K562 (cell line): ENCODE data around the gene PLCB3. TPM values are rescaled to one million over a fixed set of nuclear protein-coding genes. Genes with fewer than 3 reads are reported as not detected.

Experiments used
- ATAC-seq: fragments of 200-7000 bp; cut with Tn5 transposase; 3 replicates; pipeline ENCODE4 v1.9.1; 2020; ENCODE audit warnings: moderate library complexity
- BruUV-seq: library from RNA; stranded (reverse); fragments of 400-500 nt; replicated peaks from 2 replicates; lab custom pipeline; 2021; lab: Mats Ljungman, UMichigan
- CTCF ChIA-PET: fragments of 300-600 bp; formaldehyde crosslinking; extraction: SDS; loops from one replicate; lab custom pipeline; 2021; ENCODE audit warnings: low intra/inter-chr PET ratio; lab: Yijun Ruan, JAX
- POLR2A ChIA-PET: fragments of 300-600, 350-650 bp; sonication (Branson Sonifier 250); formaldehyde crosslinking; extraction: SDS; loops from one replicate; lab custom pipeline; 2021; ENCODE audit warnings: antibody characterized with exemption, inconsistent platforms; lab: Yijun Ruan, JAX
- DNase-seq, 4 experiments: peaks; one replicate each; pipeline versions ENCODE4 v3.0.0 to v3.0.0-alpha.2; 2011 to 2018; ENCODE audit warnings: low spot score in 3 of 4, mixed read lengths in 3 of 4; ENCODE audit errors: extremely low read depth in 1 of 4
- FAIRE-seq: peaks from 2 replicates; lab custom pipeline; 2011; peaks lifted over from hg19 to GRCh38; lab: Jason Lieb, UNC
- H2AFZ ChIP-seq: 2 replicates; pipeline ENCODE4 v1.6.0; 2011; ENCODE audit warnings: low read depth, low read length, control low read depth, inconsistent platforms
- H3K27ac ChIP-seq: fragments of 200-600 bp; 3 replicates; pipeline ENCODE4 v1.8.0; 2011; ENCODE audit warnings: low read depth, mild to moderate bottlenecking, control low read depth, inconsistent platforms, low read length, moderate library complexity, mixed read lengths; ENCODE audit errors: extremely low read depth
- H3K27me3 ChIP-seq, 2 experiments: fragments of 300-600 bp in 1 of 2; 2 replicates in 1 of 2; 3 replicates in 1 of 2; pipeline versions ENCODE4 v1.6.0 to v1.8.0; 2011; ENCODE audit warnings: inconsistent platforms in 2 of 2, low read length in 2 of 2, mild to moderate bottlenecking in 1 of 2, mixed read lengths in 1 of 2, moderate library complexity in 1 of 2; ENCODE audit not compliant: control insufficient read depth in 2 of 2, insufficient read depth in 2 of 2
- H3K36me3 ChIP-seq: fragments of 300-600 bp; 3 replicates; pipeline ENCODE4 v1.8.0; 2011; ENCODE audit warnings: mild to moderate bottlenecking, low read length, inconsistent platforms; ENCODE audit not compliant: control insufficient read depth, insufficient read depth
- H3K4me1 ChIP-seq, 2 experiments: fragments of 200-600 bp in 1 of 2; replicated peaks in 1 of 2; 2 replicates in 1 of 2; 3 replicates in 1 of 2; pipeline versions ENCODE4 v1.5.1 to v1.8.0; 2011; ENCODE audit warnings: inconsistent platforms in 2 of 2, low read length in 2 of 2, mild to moderate bottlenecking in 1 of 2, mixed read lengths in 1 of 2, moderate library complexity in 1 of 2; ENCODE audit not compliant: control insufficient read depth in 2 of 2, insufficient read depth in 2 of 2
- H3K4me2 ChIP-seq: 2 replicates; pipeline ENCODE4 v1.6.1; 2011; ENCODE audit warnings: low read length, control low read depth, inconsistent platforms, mixed read lengths; ENCODE audit not compliant: insufficient read depth
- H3K4me3 ChIP-seq: fragments of 200-600 bp; sonication (generic), shearing (Covaris generic); 2 replicates; pipeline ENCODE4 v1.5.1; 2016; ENCODE audit warnings: control low read depth, inconsistent platforms
- H3K79me2 ChIP-seq: fragments of 200-600 bp; 3 replicates; pipeline ENCODE4 v1.8.0; 2011; ENCODE audit warnings: low read length, inconsistent platforms; ENCODE audit not compliant: control insufficient read depth, insufficient read depth
- H3K9ac ChIP-seq, 2 experiments: 2 replicates each; pipeline versions ENCODE4 v1.6.0 to v1.6.1; 2011; ENCODE audit warnings: low read depth in 2 of 2, low read length in 2 of 2, control low read depth in 1 of 2, inconsistent platforms in 1 of 2, mild to moderate bottlenecking in 1 of 2, mixed read lengths in 1 of 2; ENCODE audit not compliant: insufficient read depth in 1 of 2
- H3K9me1 ChIP-seq: one replicate; pipeline ENCODE4 v1.6.0; 2011; ENCODE audit warnings: inconsistent platforms, mild to moderate bottlenecking, low read length, moderate library complexity; ENCODE audit not compliant: control insufficient read depth, insufficient read depth
- H3K9me3 ChIP-seq: replicated peaks from 2 replicates; pipeline ENCODE4 v1.5.1; 2011; ENCODE audit warnings: low read depth, low read length, inconsistent platforms; ENCODE audit not compliant: control insufficient read depth, insufficient read depth
- H4K20me1 ChIP-seq: replicated peaks from 2 replicates; pipeline ENCODE4 v1.6.1; 2011; ENCODE audit warnings: low read length, inconsistent platforms, mixed read lengths; ENCODE audit not compliant: control insufficient read depth, insufficient read depth
- C11orf30 ChIP-seq: fragments of 450-650 bp; IDR thresholded peaks from 2 replicates; pipeline ENCODE4 v1.6.1; 2016; ENCODE audit warnings: low read depth, mild to moderate bottlenecking
- CREB1 ChIP-seq, 2 experiments: sonication (generic) in 1 of 2; formaldehyde crosslinking in 1 of 2; IDR thresholded peaks; 2 replicates each; pipeline versions ENCODE4 v1.6.1 to v1.8.0; 2012 to 2022; ENCODE audit warnings: inconsistent platforms in 1 of 2, mild to moderate bottlenecking in 1 of 2, missing genetic modification reagents in 1 of 2, moderate library complexity in 1 of 2
- GTF2E2 ChIP-seq: fragments of 200-800 bp; sonication (Bioruptor generic); IDR thresholded peaks from 2 replicates; pipeline ENCODE4 v1.6.1; 2016; ENCODE audit warnings: missing genetic modification characterization, missing compliant biosample characterization
- HNRNPLL ChIP-seq: fragments of 200-400 bp; formaldehyde crosslinking; IDR thresholded peaks from 2 replicates; pipeline ENCODE4 v1.6.1; 2017; ENCODE audit warnings: low read length, low read depth, mild to moderate bottlenecking; ENCODE audit not compliant: poor library complexity, severe bottlenecking
- TAF1 ChIP-seq: IDR thresholded peaks from 2 replicates; pipeline ENCODE4 v1.6.1; 2011; ENCODE audit warnings: mild to moderate bottlenecking, low read length, moderate library complexity; ENCODE audit not compliant: insufficient read depth, control insufficient read depth, severe bottlenecking; ENCODE audit errors: extremely low read depth
- ZNF699 ChIP-seq: fragments of 250-450 bp; sonication (Bioruptor Pico); IDR thresholded peaks from 2 replicates; pipeline ENCODE4 v1.8.0; 2021; ENCODE audit warnings: mild to moderate bottlenecking, moderate library complexity; ENCODE audit not compliant: insufficient replicate concordance
- WGBS: fragments of 100-300 bp; shearing (Covaris generic); methylation state at CpG from one replicate; pipeline ENCODE4 v1.1.6; 2016; ENCODE audit warnings: low coverage, mixed read lengths; ENCODE audit not compliant: insufficient coverage; ENCODE audit errors: missing lambda C conversion rate; 5-methylcytosine and 5-hydroxymethylcytosine counted together
- in situ Hi-C: fragments of 300-500 bp; cut with MboI; formaldehyde crosslinking; loops from 4 replicates; pipeline ENCODE4 v1.15.0; 2018; ENCODE audit warnings: inconsistent platforms, mixed read lengths
- intact Hi-C: fragments of 100-400 bp; cut with micrococcal nuclease; formaldehyde crosslinking; loops from 2 replicates; pipeline ENCODE4 v1.14.2; 2022
- polyA plus RNA-seq, 8 experiments: library from polyadenylated mRNA; depleted of rRNA in 4 of 8; stranded (reverse) in 5 of 8; unstranded in 3 of 8; fragments of >200 nt; fragmentation: Nextera tagmentation in 2 of 8; fragmentation: Illumina TruSeq in 1 of 8; extraction: Ambion mirVana in 2 of 8; extraction: Trizol in 1 of 8; gene quantifications; 2 replicates each; pipeline versions ENCODE4 v1.2.1 to v1.2.3, GENCODE V29; 2011 to 2014; ENCODE audit warnings: inconsistent platforms in 1 of 8, missing spikeins in 1 of 8
- total RNA-seq, 7 experiments: library from RNA; depleted of rRNA in 6 of 7; stranded (reverse); fragments of >200 nt in 6 of 7; fragmentation: Illumina TruSeq in 2 of 7; extraction: Trizol in 2 of 7; gene quantifications; 2 replicates each; pipeline versions ENCODE4 v1.2.1 to v1.2.3, GENCODE V29; 2011 to 2021; ENCODE audit warnings: low replicate concordance in 1 of 7
- TF ChIP-seq, protein P1 (sequence below): fragments of 450-650 bp; IDR thresholded peaks from 2 replicates; pipeline ENCODE4 v1.6.1; 2016; ENCODE audit warnings: mild to moderate bottlenecking
- TF ChIP-seq, protein P2 (sequence below): fragments of 250-450 bp; sonication (Bioruptor Pico); IDR thresholded peaks from 2 replicates; pipeline ENCODE4 v1.4.0; 2020; ENCODE audit warnings: mild to moderate bottlenecking, moderate library complexity
- TF ChIP-seq, protein P3 (sequence below): sonication (generic); formaldehyde crosslinking; IDR thresholded peaks from 2 replicates; pipeline ENCODE4 v1.8.1; 2023; ENCODE audit warnings: mild to moderate bottlenecking, missing genetic modification reagents, moderate library complexity

PLCB3 gene
- total and polyA plus RNA-seq, 9 of the 15 experiments (the other 6 are each of a cell fraction or from before 2014, with no cell fraction given) = 0.31 to 44.8 (median 14.6) TPM

DNA sequence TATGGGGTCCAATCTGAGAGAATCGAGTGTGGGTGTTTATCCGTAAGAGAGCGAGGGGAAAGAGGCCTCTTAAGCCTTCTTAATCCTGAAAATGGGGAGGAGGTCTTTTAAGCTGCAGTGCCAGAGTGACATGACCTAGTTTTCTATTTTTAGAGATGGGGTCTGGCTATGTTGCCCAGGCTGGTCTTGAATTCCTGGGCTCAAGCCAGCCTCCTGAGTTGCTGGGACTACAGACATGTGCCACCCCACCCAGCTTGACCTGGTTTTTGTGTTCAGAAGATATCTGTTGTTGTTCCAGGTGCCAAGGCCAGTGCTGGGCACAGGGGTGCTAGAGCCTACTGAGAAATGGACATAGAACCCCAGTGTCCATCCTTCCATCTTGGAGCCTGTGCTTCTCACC, 31.8 kb downstream of the PLCB3 start (continued):
- TF ChIP-seq HNRNPLL = no peak
- TF ChIP-seq, protein P1, sequence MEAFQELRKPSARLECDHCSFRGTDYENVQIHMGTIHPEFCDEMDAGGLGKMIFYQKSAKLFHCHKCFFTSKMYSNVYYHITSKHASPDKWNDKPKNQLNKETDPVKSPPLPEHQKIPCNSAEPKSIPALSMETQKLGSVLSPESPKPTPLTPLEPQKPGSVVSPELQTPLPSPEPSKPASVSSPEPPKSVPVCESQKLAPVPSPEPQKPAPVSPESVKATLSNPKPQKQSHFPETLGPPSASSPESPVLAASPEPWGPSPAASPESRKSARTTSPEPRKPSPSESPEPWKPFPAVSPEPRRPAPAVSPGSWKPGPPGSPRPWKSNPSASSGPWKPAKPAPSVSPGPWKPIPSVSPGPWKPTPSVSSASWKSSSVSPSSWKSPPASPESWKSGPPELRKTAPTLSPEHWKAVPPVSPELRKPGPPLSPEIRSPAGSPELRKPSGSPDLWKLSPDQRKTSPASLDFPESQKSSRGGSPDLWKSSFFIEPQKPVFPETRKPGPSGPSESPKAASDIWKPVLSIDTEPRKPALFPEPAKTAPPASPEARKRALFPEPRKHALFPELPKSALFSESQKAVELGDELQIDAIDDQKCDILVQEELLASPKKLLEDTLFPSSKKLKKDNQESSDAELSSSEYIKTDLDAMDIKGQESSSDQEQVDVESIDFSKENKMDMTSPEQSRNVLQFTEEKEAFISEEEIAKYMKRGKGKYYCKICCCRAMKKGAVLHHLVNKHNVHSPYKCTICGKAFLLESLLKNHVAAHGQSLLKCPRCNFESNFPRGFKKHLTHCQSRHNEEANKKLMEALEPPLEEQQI = no peak
- no peak for TF ChIP-seq GTF2E2 (tag)

DNA sequence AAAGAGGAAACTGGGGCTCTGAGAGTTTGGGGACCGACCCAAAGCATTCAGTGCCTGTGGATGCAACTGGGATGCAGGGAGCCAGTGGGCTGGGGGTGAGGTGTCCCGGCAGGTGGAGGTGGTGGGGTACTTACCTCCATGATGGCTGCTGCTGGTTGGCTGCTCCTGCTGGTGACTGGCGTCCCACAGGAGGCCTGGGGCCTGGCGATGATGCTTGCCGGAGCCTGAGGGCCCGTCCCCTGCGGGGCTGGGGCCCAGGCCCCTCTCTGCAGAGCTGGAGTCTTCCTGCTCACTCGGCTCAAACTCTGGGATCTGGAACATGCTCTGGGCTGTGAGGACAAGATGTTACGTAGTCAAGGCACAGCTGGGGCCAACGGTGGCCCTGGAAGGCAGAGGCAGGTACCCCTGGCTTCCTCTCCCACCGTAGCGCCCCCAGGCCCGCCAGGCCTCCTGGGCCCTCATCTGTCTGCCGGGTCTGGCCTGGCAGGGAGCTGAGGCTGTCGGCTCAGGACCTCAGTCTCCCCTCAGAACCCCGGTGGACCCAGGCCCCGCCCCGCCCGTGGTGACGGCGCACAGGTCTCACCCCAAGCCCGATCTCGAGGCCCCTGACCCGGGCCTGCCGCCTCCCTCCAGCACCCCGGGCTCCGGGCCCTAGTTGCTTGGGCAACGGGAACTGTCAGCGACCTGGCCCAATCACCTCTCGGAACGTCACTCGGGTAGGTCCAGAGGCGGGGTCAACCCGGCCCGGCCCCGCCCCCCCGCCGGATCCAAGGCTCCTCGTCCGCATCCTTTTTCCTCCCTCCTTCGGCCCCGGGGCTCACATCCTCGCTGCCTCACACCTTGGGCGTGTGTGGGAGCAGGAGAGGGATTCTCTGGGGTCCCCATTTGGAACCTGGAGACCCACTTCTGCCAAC, 33.0 kb downstream of the PLCB3 start, which contains the start of gene BAD:
BAD (minus strand) TSS at position 618 of the 914 bp plus-strand sequence; CDS start at position 321, 297 bp downstream.
- Histone ChIP-seq H3K27me3 (no peaks in the 10 kb centered on the region), H3K9me3 (no peaks in the 10 kb centered on the region), H3K27ac (peak within 1 kb of the TSS; percentile 79), H2AFZ (peak within 1 kb of the TSS; percentile 93), H3K9ac (peak within 1 kb of the TSS; percentile 69 to 95), H3K79me2 (peaks cover 12% of the 10 kb centered on the region; the same call in 1 of the 3 replicates), H3K9me1 (no peaks in the 10 kb centered on the region), H3K4me1 (peaks cover 7 to 43% of the 10 kb centered on the region in 2 experiments; a peak in 4 of 5 replicates), H3K4me3 (peak within 1 kb of the TSS; percentile 91), H3K36me3 (peaks cover 4% of the 10 kb centered on the region; the same call in 1 of the 3 replicates), H4K20me1 (no peaks in the 10 kb centered on the region), H3K4me2 (peak within 1 kb of the TSS; percentile 80)
- POLR2A ChIA-PET = interaction anchor here (0.5 to 5.1 kb wide), 10 partner anchors 10 to 188 kb away, joined by 3 to 54 read pairs (median 4); partner anchors contain the start of genes ESRRA, FERMT3 and STIP1
- FAIRE-seq (peak; percentile 98), DNase-seq (peak; percentile 97 to 99 (median 98)), ATAC-seq (peak; percentile 96)
- WGBS = 21% methylated on average over 17 of the region's 44 CpGs
- CTCF ChIA-PET = interaction anchor here (0.8 kb wide), 1 partner anchor 13 kb away, joined by 3 read pairs; no protein-coding TSS in a partner anchor
- in situ Hi-C loops = no loop called here
- TSS peak; percentile 69 for BruUV-seq
- intact Hi-C loops = no loop called here
- TF ChIP-seq, protein P2, sequence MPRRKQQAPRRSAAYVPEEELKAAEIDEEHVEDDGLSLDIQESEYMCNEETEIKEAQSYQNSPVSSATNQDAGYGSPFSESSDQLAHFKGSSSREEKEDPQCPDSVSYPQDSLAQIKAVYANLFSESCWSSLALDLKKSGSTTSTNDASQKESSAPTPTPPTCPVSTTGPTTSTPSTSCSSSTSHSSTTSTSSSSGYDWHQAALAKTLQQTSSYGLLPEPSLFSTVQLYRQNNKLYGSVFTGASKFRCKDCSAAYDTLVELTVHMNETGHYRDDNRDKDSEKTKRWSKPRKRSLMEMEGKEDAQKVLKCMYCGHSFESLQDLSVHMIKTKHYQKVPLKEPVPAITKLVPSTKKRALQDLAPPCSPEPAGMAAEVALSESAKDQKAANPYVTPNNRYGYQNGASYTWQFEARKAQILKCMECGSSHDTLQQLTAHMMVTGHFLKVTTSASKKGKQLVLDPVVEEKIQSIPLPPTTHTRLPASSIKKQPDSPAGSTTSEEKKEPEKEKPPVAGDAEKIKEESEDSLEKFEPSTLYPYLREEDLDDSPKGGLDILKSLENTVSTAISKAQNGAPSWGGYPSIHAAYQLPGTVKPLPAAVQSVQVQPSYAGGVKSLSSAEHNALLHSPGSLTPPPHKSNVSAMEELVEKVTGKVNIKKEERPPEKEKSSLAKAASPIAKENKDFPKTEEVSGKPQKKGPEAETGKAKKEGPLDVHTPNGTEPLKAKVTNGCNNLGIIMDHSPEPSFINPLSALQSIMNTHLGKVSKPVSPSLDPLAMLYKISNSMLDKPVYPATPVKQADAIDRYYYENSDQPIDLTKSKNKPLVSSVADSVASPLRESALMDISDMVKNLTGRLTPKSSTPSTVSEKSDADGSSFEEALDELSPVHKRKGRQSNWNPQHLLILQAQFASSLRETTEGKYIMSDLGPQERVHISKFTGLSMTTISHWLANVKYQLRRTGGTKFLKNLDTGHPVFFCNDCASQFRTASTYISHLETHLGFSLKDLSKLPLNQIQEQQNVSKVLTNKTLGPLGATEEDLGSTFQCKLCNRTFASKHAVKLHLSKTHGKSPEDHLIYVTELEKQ (CRISPR knock-in tag) = no peak
- TF ChIP-seq CREB1 (IDR thresholded peaks at IDR 0.05) = peak; percentile 78
- peak; percentile 91 for TF ChIP-seq CREB1 (CRISPR knock-in tag; IDR thresholded peaks at IDR 0.05)
- no peak for TF ChIP-seq C11orf30
- TF ChIP-seq, protein P3, sequence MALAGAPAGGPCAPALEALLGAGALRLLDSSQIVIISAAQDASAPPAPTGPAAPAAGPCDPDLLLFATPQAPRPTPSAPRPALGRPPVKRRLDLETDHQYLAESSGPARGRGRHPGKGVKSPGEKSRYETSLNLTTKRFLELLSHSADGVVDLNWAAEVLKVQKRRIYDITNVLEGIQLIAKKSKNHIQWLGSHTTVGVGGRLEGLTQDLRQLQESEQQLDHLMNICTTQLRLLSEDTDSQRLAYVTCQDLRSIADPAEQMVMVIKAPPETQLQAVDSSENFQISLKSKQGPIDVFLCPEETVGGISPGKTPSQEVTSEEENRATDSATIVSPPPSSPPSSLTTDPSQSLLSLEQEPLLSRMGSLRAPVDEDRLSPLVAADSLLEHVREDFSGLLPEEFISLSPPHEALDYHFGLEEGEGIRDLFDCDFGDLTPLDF (CRISPR knock-in tag) = no peak
- peak; percentile 61 for TF ChIP-seq TAF1
- TF ChIP-seq ZNF699 (CRISPR knock-in tag) = no peak
